Esophagus (tissue), 2 donors: ENCODE results near the gene CAPN11. TPM values are rescaled to one million over a fixed set of nuclear protein-coding genes. Genes with fewer than 3 reads are reported as not detected.

ENCODE experiments used
- H3K27ac ChIP-seq, 2 donors: one replicate each; pipeline ENCODE4 v1.5.1; 2013; ENCODE audit warnings: low read depth in 2 of 2, mild to moderate bottlenecking in 2 of 2, inconsistent platforms in 1 of 2, low read length in 1 of 2, moderate library complexity in 1 of 2
- H3K27me3 ChIP-seq, 2 donors: one replicate each; pipeline ENCODE4 v1.6.1; 2013; ENCODE audit warnings: low read length in 2 of 2, control low read depth in 1 of 2, mild to moderate bottlenecking in 1 of 2; ENCODE audit not compliant: insufficient read depth in 2 of 2, control insufficient read depth in 1 of 2
- H3K36me3 ChIP-seq, 2 donors: one replicate each; pipeline ENCODE4 v1.6.1; 2013; ENCODE audit warnings: low read length in 1 of 2; ENCODE audit not compliant: control insufficient read depth in 2 of 2, insufficient read depth in 2 of 2
- H3K4me1 ChIP-seq, 2 donors: one replicate each; pipeline ENCODE4 v1.6.1; 2013; ENCODE audit warnings: low read length in 1 of 2; ENCODE audit not compliant: control insufficient read depth in 2 of 2, insufficient read depth in 2 of 2
- H3K4me3 ChIP-seq, 2 donors: one replicate each; pipeline ENCODE4 v1.5.1; 2013; ENCODE audit warnings: low read length in 2 of 2, mild to moderate bottlenecking in 2 of 2, low read depth in 1 of 2, moderate library complexity in 1 of 2
- H3K9me3 ChIP-seq, 2 donors: one replicate each; pipeline ENCODE4 v1.6.1; 2013; ENCODE audit warnings: mild to moderate bottlenecking in 2 of 2, low read depth in 1 of 2, low read length in 1 of 2, moderate library complexity in 1 of 2; ENCODE audit not compliant: control insufficient read depth in 2 of 2, insufficient read depth in 1 of 2
- WGBS, 2 donors: extraction: QIAGEN DNeasy Blood & Tissue Kit; methylation state at CpG; one replicate each; pipeline ENCODE4 v1.1.7; 2013; 5-methylcytosine and 5-hydroxymethylcytosine counted together
- polyA plus RNA-seq, 2 donors: library from polyadenylated mRNA; stranded (reverse); fragments of 200-250 nt; gene quantifications; one replicate each; pipeline ENCODE4 v1.2.3, GENCODE V29; 2013
- donor health status: healthy with polysubstance abuse.
- donor health status: Bipolar disorder and iron deficiency.

CAPN11 gene
- polyA plus RNA-seq, 2 donors = 0.19 to 0.29 TPM

DNA sequence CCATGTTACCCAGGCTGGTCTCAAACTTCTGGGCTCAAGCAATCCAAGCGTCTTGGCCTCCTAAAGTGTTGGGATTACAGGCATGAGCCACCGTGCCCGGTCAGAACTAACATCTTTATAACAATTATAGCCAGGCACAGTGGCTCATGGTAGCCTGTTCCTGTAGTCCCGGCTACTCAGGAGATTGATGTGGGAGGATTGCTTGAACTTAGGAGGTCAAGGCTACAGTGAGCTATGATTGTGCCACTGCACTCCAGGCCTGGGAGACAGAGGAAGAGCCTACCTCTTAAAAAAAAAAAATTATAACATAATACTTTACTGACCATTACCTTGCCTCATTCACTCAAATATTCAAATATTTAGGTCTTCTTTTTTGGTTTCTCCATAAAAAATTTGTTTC is 41.3 kb downstream of the CAPN11 start:
- Histone ChIP-seq H3K4me1 (peaks cover 0 to 14% of the 10 kb centered on the region in 2 donors), H3K36me3 (no peaks in the 10 kb centered on the region), H3K27ac (no peak overlapping the region), H3K9me3 (no peaks in the 10 kb centered on the region), H3K4me3 (no peak overlapping the region), H3K27me3 (no peaks in the 10 kb centered on the region)
- 92 to 93% methylated on average over 4 of the region's 4 CpGs for WGBS, 2 donors

DNA sequence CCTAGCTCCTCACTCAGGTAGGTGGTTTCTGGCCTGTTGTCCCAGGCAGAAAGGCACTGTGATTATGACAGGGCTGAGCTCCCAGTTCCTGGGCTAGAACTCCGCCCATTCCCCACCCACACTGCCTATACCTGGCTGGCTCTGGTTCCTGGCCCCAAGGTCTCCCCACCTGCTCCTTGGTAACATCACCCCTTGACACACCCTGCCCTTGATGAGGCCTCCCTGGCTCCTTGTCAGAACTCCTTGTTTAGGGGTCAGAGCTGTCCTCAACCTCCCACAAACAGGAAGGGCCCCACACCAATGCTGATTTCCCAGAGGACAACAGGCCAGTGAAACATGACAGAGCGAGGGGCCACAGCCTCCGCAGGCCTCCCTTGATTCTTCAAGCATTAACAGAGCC is 42.6 kb downstream of the CAPN11 start:
- 59 to 61% methylated on average over 3 of the region's 3 CpGs for WGBS, 2 donors
- peaks cover 0 to 14% of the 10 kb centered on the region in 2 donors for H3K4me1 ChIP-seq
- peak overlapping the region; percentile 81 to 85 for H3K27ac ChIP-seq
- H3K36me3 ChIP-seq = no peaks in the 10 kb centered on the region
- no peak overlapping the region for H3K4me3 ChIP-seq
- H3K9me3 ChIP-seq = no peaks in the 10 kb centered on the region
- no peaks in the 10 kb centered on the region for H3K27me3 ChIP-seq

DNA sequence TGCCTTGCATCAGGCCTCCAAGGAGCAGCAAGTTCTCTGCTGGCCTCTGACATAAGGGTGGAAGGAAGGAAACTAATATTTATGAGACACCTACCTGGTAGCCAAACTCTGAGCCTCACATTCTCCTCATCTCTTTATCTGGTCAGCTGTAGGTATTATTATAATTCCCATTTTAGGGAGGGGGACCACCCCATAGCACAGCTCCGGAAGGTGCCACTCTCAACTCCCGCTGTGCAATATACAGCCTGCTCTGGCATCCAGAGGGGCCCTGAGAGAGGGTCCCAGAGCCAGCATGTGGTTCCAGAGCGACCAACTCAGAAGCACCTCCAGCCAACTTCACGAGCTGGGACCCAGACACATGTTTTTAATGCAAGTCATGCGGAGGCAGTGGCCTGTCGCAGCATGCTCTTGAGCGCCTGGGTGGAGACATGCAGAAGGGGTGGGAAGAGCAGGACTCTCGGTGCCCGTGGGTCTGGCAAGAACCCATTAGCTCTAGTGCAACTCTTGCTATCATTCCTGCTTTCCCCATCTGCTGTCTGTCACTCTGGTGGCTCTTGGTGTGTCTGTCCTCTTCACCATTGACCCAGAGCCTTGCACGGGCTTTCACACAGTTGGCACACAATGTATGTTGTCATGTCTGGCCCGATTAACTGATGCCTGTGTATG is 43.2 kb downstream of the CAPN11 start:
- Histone ChIP-seq H3K36me3 (no peaks in the 10 kb centered on the region), H3K27ac (peak overlapping the region; percentile 81 to 85), H3K9me3 (no peaks in the 10 kb centered on the region), H3K4me1 (peaks cover 0 to 14% of the 10 kb centered on the region in 2 donors), H3K4me3 (no peak overlapping the region), H3K27me3 (no peaks in the 10 kb centered on the region)
- WGBS, 2 donors = 46 to 75% methylated on average over 11 of the region's 11 CpGs

DNA sequence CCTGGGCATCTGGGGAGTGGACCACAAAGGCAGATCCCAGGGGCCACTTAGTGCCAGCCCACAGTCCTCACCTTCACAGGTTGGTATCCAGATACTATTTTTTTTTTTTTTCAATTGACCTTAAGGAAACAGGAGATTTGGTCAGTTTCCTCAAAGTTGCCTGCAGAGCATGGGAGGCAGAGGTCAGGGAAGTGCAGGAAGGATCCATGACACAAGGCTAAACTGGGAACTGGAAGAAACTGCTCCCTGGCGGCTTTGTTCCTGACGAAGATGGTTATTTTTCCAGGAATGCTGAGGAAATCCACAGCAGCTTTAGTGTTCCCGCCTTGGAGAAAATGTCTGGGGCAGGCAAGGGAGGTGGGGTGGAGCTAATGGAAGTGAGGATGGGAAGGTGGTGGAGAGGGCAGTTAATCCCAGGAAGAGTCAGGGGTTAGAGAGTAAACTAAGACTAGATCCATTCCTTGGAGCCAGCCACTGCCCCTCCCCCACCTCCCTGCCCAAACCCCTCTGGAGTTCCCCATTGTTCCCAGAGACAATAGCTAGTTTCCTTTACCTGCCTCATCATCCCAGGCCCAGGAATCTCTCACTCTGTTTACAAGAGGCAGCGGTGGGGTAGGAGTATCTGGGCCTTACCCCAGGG is 43.8 kb downstream of the CAPN11 start:
- Histone ChIP-seq H3K27ac (peak overlapping the region; percentile 81 to 85), H3K4me3 (no peak overlapping the region), H3K36me3 (no peaks in the 10 kb centered on the region), H3K27me3 (no peaks in the 10 kb centered on the region), H3K9me3 (no peaks in the 10 kb centered on the region), H3K4me1 (peaks cover 0 to 14% of the 10 kb centered on the region in 2 donors)
- 56 to 86% methylated on average over 4 of the region's 4 CpGs for WGBS, 2 donors

DNA sequence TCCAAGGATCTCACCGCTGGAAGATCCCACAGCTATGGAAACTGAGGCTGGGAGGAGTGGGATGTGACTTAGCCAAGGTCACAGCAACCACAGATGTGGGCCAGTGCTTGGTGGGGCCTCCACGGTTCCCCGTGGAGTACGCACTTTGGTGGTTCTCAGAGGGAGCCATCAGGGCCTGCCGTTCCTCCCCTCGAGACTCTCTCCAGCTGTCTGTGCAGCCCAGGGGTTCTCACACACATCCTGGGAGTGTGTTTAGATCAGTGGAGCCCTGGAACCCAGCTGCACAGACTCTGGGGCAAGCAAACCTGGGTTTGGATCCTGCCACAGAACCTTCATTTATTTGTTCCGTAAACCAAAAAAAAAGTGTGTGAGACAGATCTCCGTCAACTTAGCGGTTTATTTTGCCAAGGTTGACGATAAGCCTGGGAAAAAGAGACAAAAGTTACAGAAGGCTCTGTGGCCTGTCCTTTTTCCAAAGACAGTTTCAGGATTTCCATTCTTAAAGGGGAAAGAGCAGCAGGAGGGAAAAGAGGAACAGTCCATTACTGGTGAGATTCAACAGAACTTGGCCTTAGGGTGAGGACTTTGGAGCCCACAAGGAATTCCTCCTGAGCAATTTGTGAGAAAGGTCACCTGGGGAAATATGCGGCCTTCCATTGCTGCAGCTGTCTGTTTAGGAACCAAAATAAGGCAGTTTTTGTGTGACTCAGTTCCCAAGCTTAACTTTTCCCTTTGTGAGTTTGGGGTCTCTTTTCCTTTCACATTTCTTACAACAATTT is 44.5 kb downstream of the CAPN11 start:
- WGBS, 2 donors = 72 to 84% methylated on average over 11 of the region's 11 CpGs
- no peak overlapping the region for H3K27ac ChIP-seq
- H3K4me3 ChIP-seq = no peak overlapping the region
- no peaks in the 10 kb centered on the region for H3K9me3 ChIP-seq
- H3K4me1 ChIP-seq = peaks cover 0 to 14% of the 10 kb centered on the region in 2 donors
- no peaks in the 10 kb centered on the region for H3K36me3 ChIP-seq
- no peaks in the 10 kb centered on the region for H3K27me3 ChIP-seq

DNA sequence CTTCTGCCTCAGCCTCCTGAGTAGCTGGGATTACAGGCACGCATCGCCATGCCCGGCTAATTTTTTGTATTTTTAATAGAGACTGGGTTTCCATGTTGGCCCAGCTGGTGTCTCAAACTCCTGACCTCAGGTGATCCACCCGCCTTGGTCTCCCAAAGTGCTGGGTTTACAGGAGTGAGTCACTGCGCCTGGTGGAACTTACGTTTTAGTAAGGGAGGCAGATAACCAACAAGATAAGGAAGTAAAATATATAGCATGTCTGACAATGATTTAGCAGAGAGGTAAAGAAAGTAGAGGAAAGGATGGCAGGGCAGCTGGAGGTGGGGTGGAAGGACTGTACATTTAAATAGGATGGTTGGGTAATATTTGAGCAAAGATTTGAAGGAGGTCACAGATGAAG is 45.3 kb downstream of the CAPN11 start:
- Histone ChIP-seq H3K9me3 (no peaks in the 10 kb centered on the region), H3K27me3 (no peaks in the 10 kb centered on the region), H3K4me1 (peaks cover 0 to 14% of the 10 kb centered on the region in 2 donors), H3K36me3 (no peaks in the 10 kb centered on the region), H3K27ac (no peak overlapping the region), H3K4me3 (no peak overlapping the region)
- 82 to 87% methylated on average over 6 of the region's 6 CpGs for WGBS, 2 donors

DNA sequence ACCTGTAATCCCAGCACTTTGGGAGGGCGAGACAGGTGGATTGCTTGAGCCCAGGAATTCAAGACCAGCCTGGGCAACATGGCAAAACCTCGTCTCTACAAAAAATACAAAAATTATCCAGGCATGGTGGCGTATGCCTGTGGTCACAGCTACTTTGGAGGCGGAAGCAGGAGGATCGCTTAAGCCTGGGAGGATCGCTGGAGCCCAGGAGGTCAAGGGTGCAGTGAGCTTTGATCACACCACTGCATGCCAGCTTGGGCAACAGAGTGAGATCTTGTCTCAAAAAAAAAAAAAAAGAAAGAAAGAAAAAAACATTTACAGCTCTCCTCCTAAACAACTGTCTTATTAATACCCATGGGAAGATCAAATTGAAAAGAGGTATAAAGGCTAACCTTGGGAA is 49.3 kb downstream of the CAPN11 start:
- peaks cover 0 to 1% of the 10 kb centered on the region in 2 donors for H3K4me1 ChIP-seq
- H3K27ac ChIP-seq = no peak overlapping the region
- no peaks in the 10 kb centered on the region for H3K9me3 ChIP-seq
- no peak overlapping the region for H3K4me3 ChIP-seq
- 92 to 95% methylated on average over 6 of the region's 6 CpGs for WGBS, 2 donors
- no peaks in the 10 kb centered on the region for H3K27me3 ChIP-seq
- no peaks in the 10 kb centered on the region for H3K36me3 ChIP-seq

DNA sequence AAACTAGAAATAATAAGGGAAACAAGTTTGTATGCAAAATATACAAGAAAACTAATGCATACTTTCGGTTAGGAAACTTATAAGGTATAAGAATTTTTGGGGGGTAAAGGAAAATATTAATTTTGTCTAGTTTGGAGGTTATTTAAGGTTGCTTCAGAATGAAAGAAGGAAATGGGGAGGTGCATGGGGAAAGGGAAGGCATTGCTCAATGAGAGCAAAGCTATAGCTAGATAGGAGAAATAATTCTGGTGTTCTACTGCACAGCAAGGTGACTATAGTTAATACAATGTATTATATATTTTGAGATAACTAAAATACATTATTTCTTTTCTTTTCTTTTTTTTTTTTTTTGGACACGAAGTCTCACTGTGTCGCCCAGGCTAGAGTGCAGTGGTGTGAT is 52.7 kb downstream of the CAPN11 start:
- H3K4me3 ChIP-seq = no peak overlapping the region
- H3K27ac ChIP-seq = no peak overlapping the region
- H3K9me3 ChIP-seq = no peaks in the 10 kb centered on the region
- WGBS, 2 donors = 86 to 93% methylated on average over 3 of the region's 3 CpGs
- no peaks in the 10 kb centered on the region for H3K36me3 ChIP-seq
- H3K27me3 ChIP-seq = no peaks in the 10 kb centered on the region
- no peaks in the 10 kb centered on the region for H3K4me1 ChIP-seq

DNA sequence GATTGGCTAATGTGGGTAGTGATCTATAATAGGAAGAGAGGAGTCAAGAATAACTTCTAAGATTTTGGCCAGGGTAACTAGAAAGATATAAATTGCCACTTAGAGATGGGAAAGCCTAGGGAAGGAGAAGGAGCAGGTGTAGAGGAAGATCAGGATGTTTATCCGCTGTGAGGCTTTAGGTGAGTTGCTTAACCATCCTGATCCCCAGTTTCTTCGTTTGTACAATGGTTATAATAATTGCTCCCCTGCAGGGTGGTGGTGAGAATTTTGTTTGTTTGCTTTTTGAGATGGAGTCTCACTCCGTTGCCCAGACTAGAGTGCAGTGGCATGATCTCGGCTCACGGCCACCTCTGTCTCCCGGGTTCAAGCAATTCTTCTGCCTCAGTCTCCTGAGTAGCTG is 55.7 kb downstream of the CAPN11 start:
- Histone ChIP-seq H3K9me3 (no peaks in the 10 kb centered on the region), H3K4me3 (no peak overlapping the region), H3K27me3 (no peaks in the 10 kb centered on the region), H3K4me1 (peaks cover 0 to 10% of the 10 kb centered on the region in 2 donors), H3K27ac (no peak overlapping the region), H3K36me3 (no peaks in the 10 kb centered on the region)
- WGBS, 2 donors = 94% methylated on average over 6 of the region's 6 CpGs
